HG02970 (cell line): ENCODE measurements around the gene ZBTB37.
"Not testable (repeated sequence)": the region's sequence is repeated elsewhere in the genome, so short reads cannot be mapped to it uniquely, and the experiment has no call there.

ENCODE experiments used
- ATAC-seq: cut with Tn5 transposase; IDR thresholded peaks from one replicate; pipeline ENCODE4 v1.9.1; 2021; ENCODE audit warnings: mild to moderate bottlenecking, moderate library complexity, moderate number of reproducible peaks; ENCODE audit not compliant: unreplicated experiment, low FRiP score

Gene ZBTB37

GRCh38 chr1:173900427-173900826 lies 32.2 kb downstream of the ZBTB37 start:
- no peak for ATAC-seq

- ATAC-seq = no peak
Observed at GRCh38 chr1:173900992-173901391, 32.8 kb downstream of the ZBTB37 start.

- no peak for ATAC-seq
Observed at GRCh38 chr1:173903827-173904531, 35.8 kb downstream of the ZBTB37 start.

- ATAC-seq = no peak
Observed at GRCh38 chr1:173913111-173913510, 44.9 kb downstream of the ZBTB37 start.

GRCh38 chr1:173914366-173914871 lies 46.2 kb downstream of the ZBTB37 start:
- ATAC-seq = no peak

- no peak for ATAC-seq
Observed at GRCh38 chr1:173915596-173915995, 47.4 kb downstream of the ZBTB37 start.

- no peak for ATAC-seq
Observed at GRCh38 chr1:173916667-173917066, 48.5 kb downstream of the ZBTB37 start.

- no peak for ATAC-seq
Observed at GRCh38 chr1:173917149-173917548, 49.0 kb downstream of the ZBTB37 start, which contains the start of gene SERPINC1. Gene SERPINC1 (minus strand): TSS chr1:173917327. CDS start chr1:173917259, 68 bp downstream.

GRCh38 chr1:173917635-173918493 lies 49.7 kb downstream of the ZBTB37 start:
- no peak for ATAC-seq

- ATAC-seq = no peak
Observed at GRCh38 chr1:173920861-173921260, 52.7 kb downstream of the ZBTB37 start.

- no peak for ATAC-seq
Observed at GRCh38 chr1:173925306-173926242, 57.4 kb downstream of the ZBTB37 start.

GRCh38 chr1:173930541-173930940 lies 62.4 kb downstream of the ZBTB37 start:
- not testable (repeated sequence) for ATAC-seq

GRCh38 chr1:173934440-173934839 lies 66.3 kb downstream of the ZBTB37 start:
- ATAC-seq = no peak

- ATAC-seq = no peak
Observed at GRCh38 chr1:173937062-173937461, 68.9 kb downstream of the ZBTB37 start.

- no peak for ATAC-seq
Observed at GRCh38 chr1:173946380-173946921, 78.3 kb downstream of the ZBTB37 start.

- ATAC-seq = no peak
Observed at GRCh38 chr1:173948594-173948993, 80.4 kb downstream of the ZBTB37 start.
